D341Med (cell line): Measurements from ENCODE around the gene ARMC2.
"Not testable (repeated sequence)": the region's sequence is repeated elsewhere in the genome, so short reads cannot be mapped to it uniquely, and the experiment has no call there.

Experiments used
- DNase-seq: peaks from one replicate; pipeline ENCODE4 v3.0.0; 2012; ENCODE audit warnings: low spot score

The ARMC2 gene

GRCh38 chr6:108870357-108870756, 22.1 kb downstream of the ARMC2 start:
- no peak for DNase-seq

GRCh38 chr6:108872141-108872557, 23.9 kb downstream of the ARMC2 start:
- no peak for DNase-seq

GRCh38 chr6:108872575-108872974, 24.4 kb downstream of the ARMC2 start:
- no peak for DNase-seq

DNA sequence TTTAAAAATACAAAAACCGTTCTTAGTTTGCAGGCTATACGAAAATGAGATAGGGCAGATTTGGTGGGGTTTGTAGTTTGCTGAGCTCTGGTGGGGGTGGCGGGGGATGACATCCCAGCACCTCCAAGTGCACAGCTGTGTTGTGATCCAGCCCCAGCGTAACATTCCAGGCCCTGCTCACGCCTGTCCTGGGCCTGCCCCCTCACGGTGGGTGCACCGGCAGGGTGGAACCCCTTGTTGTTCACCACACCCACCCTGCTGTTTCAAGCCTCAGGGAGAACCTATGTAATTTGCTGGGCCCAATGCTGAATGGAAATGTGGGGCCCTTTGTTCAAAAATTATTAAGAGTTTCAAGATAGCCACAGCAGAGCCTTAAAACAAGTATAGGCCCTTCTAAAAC, 25.0 kb downstream of the ARMC2 start:
- DNase-seq, result no peak

GRCh38 chr6:108873971-108874370, 25.7 kb downstream of the ARMC2 start:
- DNase-seq, result no peak

DNA sequence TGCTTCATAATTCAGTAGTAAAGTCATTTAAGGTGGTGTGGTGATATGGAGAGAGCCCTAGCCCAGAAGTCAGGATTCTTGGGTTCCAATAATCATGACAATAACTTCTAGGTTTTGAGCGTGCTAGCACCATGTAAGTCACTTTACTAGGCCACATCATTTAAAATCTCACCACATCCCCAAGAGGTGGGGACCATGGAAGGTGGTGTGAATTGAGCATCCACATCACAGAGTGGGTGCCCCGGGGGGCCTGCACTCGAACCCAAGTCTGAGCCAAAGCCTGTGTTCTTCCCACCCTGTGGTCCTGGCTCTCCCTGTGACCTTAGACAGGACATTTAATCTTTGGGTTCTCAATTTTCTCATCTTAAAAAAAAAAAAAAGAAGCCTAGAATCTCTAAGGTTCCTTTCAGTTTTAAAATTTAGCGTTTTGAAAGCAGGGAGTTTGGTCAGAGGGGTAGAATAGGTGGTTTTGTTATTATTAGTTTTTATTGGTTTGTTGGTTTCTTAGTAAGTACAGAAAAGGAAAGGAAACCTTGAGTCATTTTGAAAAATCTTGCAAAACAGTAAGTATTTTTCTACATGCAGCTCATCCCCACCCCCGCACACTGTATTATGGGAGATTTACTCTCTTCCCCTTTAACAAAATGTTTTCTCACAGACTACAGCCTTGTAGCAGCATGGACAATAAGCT, 26.4 kb downstream of the ARMC2 start:
- DNase-seq, result no peak

- no peak for DNase-seq
These were observed 26.9 kb downstream of the ARMC2 start for GRCh38 chr6:108875161-108875555.

- DNase-seq, result no peak
These were observed 29.0 kb downstream of the ARMC2 start for GRCh38 chr6:108877046-108877751.

DNA sequence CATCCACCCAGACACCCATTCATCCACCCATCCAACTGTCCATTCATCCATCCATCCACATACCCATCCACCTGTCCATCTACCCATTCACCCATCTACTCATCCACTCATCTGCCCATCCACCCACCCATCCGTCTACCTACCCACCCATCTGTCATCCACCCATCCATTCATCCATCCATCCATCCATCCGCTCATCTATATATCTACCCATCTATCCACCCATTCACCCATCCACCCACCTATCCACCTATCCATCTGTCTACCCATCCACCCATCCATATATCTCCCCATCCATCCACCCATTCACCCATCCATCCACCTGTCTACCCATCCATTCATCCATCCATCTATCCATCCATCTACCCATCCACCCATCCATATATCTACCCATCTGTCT, 30.7 kb downstream of the ARMC2 start:
- DNase-seq, result no peak

GRCh38 chr6:108883172-108883571, 35.0 kb downstream of the ARMC2 start:
- no peak for DNase-seq

DNA sequence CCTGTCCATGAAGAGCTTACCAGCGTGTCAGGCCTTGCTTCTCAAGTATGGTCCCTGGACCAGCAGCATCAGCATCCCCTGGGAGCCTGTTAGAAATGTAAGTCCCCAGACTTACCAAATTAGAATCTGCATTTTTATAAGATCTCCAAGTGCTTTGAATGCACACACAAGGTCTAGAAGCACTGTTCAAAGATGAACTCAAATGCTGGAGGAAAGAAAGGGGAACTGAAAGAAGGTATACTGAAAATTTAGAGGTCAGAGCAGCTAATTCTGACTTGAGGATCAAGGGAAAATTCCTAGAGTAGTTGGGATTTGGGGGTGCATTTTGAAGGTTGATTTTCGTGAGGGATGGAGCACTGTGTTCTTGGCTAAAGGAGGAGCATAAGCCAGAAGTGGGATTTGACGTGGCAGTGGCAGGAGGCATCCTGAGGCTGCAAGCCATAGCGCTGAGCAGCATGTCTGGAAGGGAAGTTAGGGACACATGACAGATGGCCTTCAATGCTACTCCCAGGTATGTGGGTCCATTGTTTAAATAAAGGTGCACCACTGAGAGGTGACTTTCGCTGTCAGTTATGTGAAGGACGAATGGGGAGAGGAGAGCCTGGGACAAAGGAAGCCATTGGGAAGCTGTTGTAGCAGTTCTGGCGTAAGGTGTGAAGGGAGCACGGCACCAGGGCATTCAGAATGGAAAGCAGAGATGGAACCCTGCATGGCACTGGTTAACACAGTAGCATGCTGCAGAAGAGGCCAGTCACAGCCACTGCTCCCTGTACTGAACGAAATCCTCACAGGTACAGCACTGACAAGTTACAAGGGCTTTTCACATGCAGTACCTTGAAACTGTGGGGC, 36.2 kb downstream of the ARMC2 start:
- DNase-seq, result no peak

DNA sequence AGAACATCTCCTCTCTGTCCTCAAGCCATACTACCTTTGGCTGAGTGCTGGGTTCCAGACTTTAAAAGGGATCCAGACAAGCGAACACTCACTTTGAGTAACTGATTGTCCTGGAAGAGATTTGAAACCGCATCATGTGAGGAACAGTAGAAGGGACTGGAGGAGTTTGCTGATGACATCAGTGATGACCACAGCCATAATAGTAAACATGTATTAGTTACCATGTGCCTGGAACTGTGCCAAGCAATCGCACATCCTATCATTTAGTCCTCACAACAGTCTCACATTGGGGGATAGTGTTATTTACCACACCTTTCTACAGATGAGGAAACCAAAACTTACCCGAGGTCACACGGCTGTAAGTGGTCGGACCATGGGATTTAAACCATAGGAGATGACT, 39.8 kb downstream of the ARMC2 start:
- no peak for DNase-seq

DNA sequence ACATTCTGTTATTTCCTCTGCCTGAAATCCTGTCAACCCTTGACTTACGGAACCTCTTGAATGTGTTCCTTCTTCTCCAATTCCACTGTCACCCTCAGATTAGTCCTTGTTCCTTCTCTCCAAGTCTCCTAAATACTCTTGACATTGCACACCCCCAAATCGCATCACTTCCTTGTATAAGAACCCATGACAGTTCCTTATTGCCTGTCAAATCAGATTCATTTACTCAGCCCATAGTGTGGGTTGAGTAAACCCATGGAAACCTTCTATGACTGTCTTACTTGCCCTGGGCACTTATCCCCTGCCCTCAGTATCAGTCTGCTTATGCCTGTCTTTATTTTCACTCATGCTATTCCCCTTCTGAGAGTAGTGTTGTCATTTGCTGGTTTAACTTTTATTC, 40.5 kb downstream of the ARMC2 start:
- DNase-seq, result no peak

- not testable (repeated sequence) for DNase-seq
These were observed 42.7 kb downstream of the ARMC2 start for GRCh38 chr6:108890898-108891297.

DNA sequence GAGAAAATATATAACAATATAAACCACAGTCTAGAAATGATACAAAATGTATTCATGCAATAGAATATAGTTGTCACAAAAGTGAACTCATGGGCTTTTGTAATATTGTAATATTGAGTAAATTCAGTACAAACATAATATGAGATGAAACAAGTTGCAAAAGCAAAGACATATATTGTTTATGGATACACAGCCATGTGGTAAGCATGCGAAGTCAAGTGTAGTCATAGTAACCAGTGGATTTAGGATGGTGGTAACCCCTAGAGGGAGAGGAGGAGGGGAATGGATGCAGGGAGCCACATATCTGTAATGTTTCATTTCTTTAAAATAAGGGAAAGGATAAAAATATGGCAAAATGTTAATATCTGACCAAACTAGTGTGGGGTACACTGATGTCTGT, 47.3 kb downstream of the ARMC2 start:
- no peak for DNase-seq

DNA sequence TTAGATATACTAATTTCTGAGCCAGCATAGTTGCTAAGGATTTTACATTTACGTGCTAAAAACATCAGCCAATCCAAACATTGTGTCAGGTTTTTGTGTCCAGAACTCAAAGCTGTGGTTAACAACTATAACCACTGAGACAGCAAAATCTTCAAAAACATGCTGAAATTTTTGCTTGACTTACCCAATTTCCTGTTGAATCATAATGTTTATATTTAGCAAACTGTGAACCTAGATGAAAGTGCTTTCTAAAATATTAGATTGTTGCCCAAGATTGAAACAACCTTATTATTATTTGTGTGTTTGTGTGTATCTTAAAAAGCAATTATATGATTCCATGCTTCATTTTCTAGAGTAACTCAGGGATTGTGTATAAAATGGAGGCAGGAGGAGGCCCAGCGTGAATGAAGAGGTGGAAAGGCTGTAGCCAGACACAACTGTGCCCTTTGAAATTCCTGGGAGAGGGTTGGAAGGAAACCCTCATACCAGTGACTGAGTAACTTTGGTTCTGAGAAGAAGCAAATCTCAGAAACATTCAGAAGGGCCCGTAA, 48.0 kb downstream of the ARMC2 start:
- DNase-seq, result no peak

DNA sequence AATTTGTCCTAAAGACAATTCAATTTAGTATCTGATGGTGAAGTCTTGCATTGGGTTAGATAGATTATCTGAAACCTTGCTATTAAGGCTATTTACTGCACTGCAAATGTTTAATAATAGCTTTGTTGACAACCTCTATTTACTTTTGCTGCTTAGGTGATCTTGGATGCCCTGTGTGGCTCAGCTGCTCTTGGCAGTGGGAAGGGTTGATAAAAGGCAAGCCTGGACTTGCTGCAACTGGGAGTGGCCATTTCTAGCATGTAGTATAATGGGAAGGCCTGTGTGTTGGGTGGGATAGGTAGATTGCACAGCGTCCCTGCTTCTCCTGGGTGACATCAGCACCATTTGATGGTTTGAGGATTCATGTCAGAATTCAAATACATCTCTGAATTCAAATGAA, 49.1 kb downstream of the ARMC2 start:
- no peak for DNase-seq

DNA sequence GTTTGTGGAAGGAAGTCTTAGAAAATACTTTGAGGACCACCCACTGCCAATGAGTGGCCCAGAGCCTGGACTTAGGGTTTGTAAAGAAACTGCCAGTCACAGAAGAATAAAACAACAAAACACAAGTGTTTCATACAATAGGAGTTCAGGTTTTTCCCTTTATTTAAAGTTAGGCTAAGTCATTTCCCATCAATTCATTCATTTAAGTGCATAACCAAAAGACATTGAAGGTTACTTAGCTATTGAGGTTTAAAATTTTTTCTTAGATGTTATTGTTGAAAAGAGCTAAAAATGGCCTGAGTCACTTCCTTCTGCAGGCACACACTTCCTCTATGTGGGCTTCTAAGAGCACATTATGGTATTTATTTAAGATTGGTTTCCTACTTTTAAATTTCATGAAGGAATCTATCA, 54.2 kb downstream of the ARMC2 start:
- no peak for DNase-seq

GRCh38 chr6:108903796-108904195, 55.6 kb downstream of the ARMC2 start:
- no peak for DNase-seq

- no peak for DNase-seq
These were observed 56.5 kb downstream of the ARMC2 start for GRCh38 chr6:108904741-108905140.

- DNase-seq, result peak; percentile 55
These were observed 66.2 kb downstream of the ARMC2 start for GRCh38 chr6:108914235-108915022.

DNA sequence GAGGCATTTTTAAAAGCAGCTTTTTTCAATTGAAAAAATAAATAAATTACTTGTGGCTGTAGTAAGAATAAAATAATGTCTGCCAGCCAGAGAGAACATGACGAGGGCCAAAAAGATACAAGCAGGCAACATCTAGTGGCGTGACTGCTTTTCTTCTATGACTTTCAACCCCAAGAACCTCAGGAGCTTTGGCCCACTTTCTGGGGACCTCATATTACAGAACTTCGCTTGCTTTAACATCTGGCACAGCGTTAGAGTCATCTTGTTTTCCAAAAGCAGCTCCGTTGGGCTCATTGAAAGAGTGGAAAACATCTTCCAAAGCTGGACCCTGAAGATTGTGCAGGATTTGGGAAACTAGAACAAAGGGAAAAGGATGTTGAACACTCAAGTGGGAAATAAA, 67.0 kb downstream of the ARMC2 start:
- DNase-seq, result no peak
